ENCODE results near the gene NADSYN1. TPM values are rescaled to one million over a fixed set of nuclear protein-coding genes. Genes with fewer than 3 reads are reported as not detected.

The NADSYN1 gene
- total and polyA plus RNA-seq, 2 of the 13 experiments (the other 11 are each of a cell fraction or from before 2014, with no cell fraction given): 35.7 to 51.5 TPM

- TF ChIP-seq ZNF574 (CRISPR knock-in tag; IDR thresholded peaks at IDR 0.05): 0 out of 2 replicates have a peak, but pooled peaks have one; percentile 48
- TF ChIP-seq RBM22 (optimal IDR thresholded peaks at IDR 0.05; ENCODE audit: low read length): no peak
- no peak for TF ChIP-seq CHCHD3 (CRISPR knock-in tag; IDR thresholded peaks at IDR 0.05)
- TF ChIP-seq ZNF564 (CRISPR knock-in tag; IDR thresholded peaks at IDR 0.05): no peak
- no peak for TF ChIP-seq TCF12 (IDR thresholded peaks at IDR 0.05)
- no peak for TF ChIP-seq TCF12 (CRISPR knock-in tag; IDR thresholded peaks at IDR 0.05)
- no peak; the same call in 1 of the 2 replicates for TF ChIP-seq ZNF572 (CRISPR knock-in tag; IDR thresholded peaks at IDR 0.05)
- TF ChIP-seq ZNF562 (CRISPR knock-in tag; IDR thresholded peaks at IDR 0.05; ENCODE audit: borderline replicate concordance): no peak
- no peak for TF ChIP-seq TBX3 (IDR thresholded peaks at IDR 0.05; ENCODE audit: borderline replicate concordance)
- TF ChIP-seq ATF5 (CRISPR knock-in tag; IDR thresholded peaks at IDR 0.05; ENCODE audit: low read depth): no peak
- TF ChIP-seq MTA3 (CRISPR knock-in tag; IDR thresholded peaks at IDR 0.05): no peak
- TF ChIP-seq, protein P1, sequence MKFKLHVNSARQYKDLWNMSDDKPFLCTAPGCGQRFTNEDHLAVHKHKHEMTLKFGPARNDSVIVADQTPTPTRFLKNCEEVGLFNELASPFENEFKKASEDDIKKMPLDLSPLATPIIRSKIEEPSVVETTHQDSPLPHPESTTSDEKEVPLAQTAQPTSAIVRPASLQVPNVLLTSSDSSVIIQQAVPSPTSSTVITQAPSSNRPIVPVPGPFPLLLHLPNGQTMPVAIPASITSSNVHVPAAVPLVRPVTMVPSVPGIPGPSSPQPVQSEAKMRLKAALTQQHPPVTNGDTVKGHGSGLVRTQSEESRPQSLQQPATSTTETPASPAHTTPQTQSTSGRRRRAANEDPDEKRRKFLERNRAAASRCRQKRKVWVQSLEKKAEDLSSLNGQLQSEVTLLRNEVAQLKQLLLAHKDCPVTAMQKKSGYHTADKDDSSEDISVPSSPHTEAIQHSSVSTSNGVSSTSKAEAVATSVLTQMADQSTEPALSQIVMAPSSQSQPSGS (CRISPR knock-in tag; IDR thresholded peaks at IDR 0.05): no peak
- TF ChIP-seq, protein P2, sequence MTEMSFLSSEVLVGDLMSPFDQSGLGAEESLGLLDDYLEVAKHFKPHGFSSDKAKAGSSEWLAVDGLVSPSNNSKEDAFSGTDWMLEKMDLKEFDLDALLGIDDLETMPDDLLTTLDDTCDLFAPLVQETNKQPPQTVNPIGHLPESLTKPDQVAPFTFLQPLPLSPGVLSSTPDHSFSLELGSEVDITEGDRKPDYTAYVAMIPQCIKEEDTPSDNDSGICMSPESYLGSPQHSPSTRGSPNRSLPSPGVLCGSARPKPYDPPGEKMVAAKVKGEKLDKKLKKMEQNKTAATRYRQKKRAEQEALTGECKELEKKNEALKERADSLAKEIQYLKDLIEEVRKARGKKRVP (CRISPR knock-in tag; IDR thresholded peaks at IDR 0.05): peak in 1 of 2 experiments; percentile 28; a peak in 1 of 4 replicates
- peak; percentile 7; the same call in 1 of the 2 replicates for TF ChIP-seq MAZ (IDR thresholded peaks at IDR 0.05; ENCODE audit: borderline replicate concordance, low read depth, low read length)
- TF ChIP-seq MAZ (CRISPR knock-in tag; IDR thresholded peaks at IDR 0.05; ENCODE audit: low read depth): no peak
- TF ChIP-seq TAF1 (CRISPR knock-in tag; IDR thresholded peaks at IDR 0.05): peak; percentile 65; the same call in 1 of the 2 replicates
- peak; percentile 55; the same call in 1 of the 2 replicates for TF ChIP-seq ZSCAN29 (CRISPR knock-in tag; conservative IDR thresholded peaks at IDR 0.05)
- TF ChIP-seq ATF1 (CRISPR knock-in tag; IDR thresholded peaks at IDR 0.05): no peak
- TF ChIP-seq KAT8 (CRISPR knock-in tag; IDR thresholded peaks at IDR 0.05): peak; percentile 79
- TF ChIP-seq ZNF691 (CRISPR knock-in tag; IDR thresholded peaks at IDR 0.05; ENCODE audit: borderline replicate concordance, low read depth): 0 out of 2 replicates have a peak, but pooled peaks have one; percentile 45
- TF ChIP-seq, protein P3, sequence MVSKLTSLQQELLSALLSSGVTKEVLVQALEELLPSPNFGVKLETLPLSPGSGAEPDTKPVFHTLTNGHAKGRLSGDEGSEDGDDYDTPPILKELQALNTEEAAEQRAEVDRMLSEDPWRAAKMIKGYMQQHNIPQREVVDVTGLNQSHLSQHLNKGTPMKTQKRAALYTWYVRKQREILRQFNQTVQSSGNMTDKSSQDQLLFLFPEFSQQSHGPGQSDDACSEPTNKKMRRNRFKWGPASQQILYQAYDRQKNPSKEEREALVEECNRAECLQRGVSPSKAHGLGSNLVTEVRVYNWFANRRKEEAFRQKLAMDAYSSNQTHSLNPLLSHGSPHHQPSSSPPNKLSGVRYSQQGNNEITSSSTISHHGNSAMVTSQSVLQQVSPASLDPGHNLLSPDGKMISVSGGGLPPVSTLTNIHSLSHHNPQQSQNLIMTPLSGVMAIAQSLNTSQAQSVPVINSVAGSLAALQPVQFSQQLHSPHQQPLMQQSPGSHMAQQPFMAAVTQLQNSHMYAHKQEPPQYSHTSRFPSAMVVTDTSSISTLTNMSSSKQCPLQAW (CRISPR knock-in tag; IDR thresholded peaks at IDR 0.05): peak; percentile 34; the same call in 1 of the 2 replicates
These were observed at the start of gene NADSYN1 (continued) for GRCh38 chr11:71453037-71453917.
